T-helper 2 cell treated with Interferon-gamma antibody and Interleukin-4, amounts not matched to agents 5 μg/mL and 100 μg/mL, for 36 hours (primary cell): ENCODE data around the gene ADIRF.
"Not testable (repeated sequence)": the region's sequence is repeated elsewhere in the genome, so short reads cannot be mapped to it uniquely, and the experiment has no call there.

ENCODE experiments used
- DNase-seq: peaks from one replicate; pipeline ENCODE4 v3.0.0; 2021; ENCODE audit warnings: low spot score
- H3K27ac Mint-ChIP-seq: one replicate; pipeline ENCODE4 v1.8.0; 2021; ENCODE audit warnings: mild to moderate bottlenecking, mixed read lengths
- H3K27me3 Mint-ChIP-seq: one replicate; pipeline ENCODE4 v1.8.0; 2021; ENCODE audit warnings: low read depth, mixed read lengths
- H3K36me3 Mint-ChIP-seq: one replicate; pipeline ENCODE4 v1.8.0; 2021; ENCODE audit warnings: low read depth, mixed read lengths
- H3K4me1 Mint-ChIP-seq: one replicate; pipeline ENCODE4 v1.8.0; 2021; ENCODE audit warnings: low read depth, mixed read lengths
- H3K4me3 Mint-ChIP-seq: one replicate; pipeline ENCODE4 v1.8.0; 2022; ENCODE audit warnings: mild to moderate bottlenecking, moderate library complexity, mixed read lengths
- H3K9me3 Mint-ChIP-seq: one replicate; pipeline ENCODE4 v1.8.0; 2021; ENCODE audit warnings: mixed read lengths

The ADIRF gene

DNA sequence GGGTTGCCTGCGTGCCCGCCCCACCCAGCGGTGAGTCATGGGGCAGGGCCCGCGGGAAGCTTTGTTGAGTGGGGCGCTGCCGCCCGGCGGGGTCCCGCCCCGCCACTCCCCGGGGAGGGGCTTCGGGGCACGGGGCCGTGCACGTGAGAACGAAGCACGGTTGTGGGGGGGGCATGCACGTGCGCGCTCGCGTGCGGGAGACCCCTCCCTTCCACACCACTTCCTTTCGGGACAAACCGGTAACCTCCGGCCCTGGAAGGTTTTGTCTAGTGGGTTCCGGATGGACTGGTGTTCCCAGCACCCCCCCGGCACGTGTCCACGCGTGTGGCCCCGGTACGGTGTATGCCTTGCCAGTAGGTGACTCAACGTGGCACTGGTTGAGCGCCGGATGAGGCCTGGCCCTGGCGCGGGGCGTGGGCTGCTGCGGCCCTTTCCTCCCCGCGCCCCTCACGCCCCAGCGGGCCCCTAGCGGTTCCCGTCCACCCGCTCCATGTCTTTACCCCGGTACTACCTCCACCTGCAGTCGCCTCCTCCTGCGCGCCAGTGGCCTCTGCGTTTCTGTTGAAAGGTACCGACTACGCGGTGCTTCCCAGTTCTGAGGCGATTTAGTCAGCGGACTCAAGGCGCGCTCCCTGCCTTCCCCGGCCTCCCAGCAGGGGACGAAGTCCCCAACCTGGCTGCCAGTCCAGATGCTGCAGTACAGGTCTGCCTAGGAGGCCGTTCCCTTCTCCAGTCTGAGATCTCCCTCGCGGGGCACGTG lies 3.1 kb downstream of the ADIRF start:
- H3K4me1 Mint-ChIP-seq, result peaks cover 13% of the 10 kb centered on the region
- no peaks in the 10 kb centered on the region for H3K36me3 Mint-ChIP-seq
- H3K4me3 Mint-ChIP-seq, result peak overlapping the region; percentile 68
- no peaks in the 10 kb centered on the region for H3K9me3 Mint-ChIP-seq
- H3K27me3 Mint-ChIP-seq, result peaks cover 33% of the 10 kb centered on the region
- peak; percentile 76 for DNase-seq
- H3K27ac Mint-ChIP-seq, result peak overlapping the region; percentile 42

DNA sequence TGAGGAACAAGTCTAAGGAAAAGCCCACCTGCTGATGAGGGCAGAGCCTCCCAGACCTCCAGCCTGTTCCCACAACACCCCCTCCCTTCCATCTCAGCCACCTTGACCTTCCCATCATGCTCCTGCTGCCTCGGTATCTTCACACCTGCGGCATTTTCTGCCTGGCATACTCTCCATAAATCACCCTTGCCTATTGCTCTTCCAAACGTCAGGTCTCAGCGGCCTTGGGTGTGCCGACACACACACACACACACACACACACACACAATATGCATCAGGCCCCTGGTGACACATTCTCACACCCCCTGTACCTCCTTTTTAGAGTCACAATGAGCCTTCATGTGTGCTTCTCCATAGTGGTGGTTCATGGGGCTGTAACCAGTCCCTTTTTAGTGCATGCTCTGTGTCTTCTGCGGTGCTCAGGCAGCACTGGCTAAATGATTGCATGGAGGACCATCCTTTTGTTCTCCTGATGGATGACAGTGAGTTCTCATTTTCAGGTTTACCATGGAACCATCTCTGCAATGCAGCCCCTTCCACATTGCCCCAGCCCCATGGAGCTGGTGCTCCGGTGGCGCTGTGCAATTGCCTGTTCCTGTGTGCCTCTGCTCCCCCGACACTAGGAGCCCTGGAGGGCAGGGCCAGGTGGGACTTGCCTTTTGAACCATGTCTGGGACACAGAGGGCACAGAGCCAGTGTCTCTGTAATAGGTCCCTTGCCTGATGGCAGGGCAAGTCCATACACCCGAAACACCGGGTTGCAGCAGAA lies 4.5 kb downstream of the ADIRF start:
- H3K9me3 Mint-ChIP-seq, result no peaks in the 10 kb centered on the region
- no peak for DNase-seq
- peaks cover 35% of the 10 kb centered on the region for H3K27me3 Mint-ChIP-seq
- H3K4me1 Mint-ChIP-seq, result peaks cover 7% of the 10 kb centered on the region
- peak overlapping the region; percentile 13 for H3K27ac Mint-ChIP-seq
- no peaks in the 10 kb centered on the region for H3K36me3 Mint-ChIP-seq
- peak overlapping the region; percentile 27 for H3K4me3 Mint-ChIP-seq

DNA sequence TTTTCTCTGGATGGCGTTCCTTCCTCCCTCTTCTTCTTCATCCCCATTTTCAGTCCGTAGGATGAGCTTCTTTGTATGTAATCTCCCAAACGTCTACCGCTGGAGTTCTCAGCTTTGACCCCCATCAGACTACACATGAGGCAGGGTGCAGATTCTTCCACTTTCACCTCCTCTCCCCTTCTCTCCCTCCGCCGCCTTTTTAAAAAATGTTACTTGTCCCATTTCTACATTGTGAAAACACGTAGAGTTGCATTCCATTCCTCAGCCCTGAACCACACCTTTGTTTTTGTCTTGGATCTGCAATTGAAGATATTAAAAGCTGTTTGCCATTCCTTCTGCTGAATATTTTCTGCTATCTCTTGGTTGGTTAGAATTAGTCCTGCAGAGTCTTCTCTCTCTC lies 6.2 kb downstream of the ADIRF start:
- Mint-ChIP-seq H3K36me3 (no peaks in the 10 kb centered on the region), H3K27ac (no peak overlapping the region)

DNA sequence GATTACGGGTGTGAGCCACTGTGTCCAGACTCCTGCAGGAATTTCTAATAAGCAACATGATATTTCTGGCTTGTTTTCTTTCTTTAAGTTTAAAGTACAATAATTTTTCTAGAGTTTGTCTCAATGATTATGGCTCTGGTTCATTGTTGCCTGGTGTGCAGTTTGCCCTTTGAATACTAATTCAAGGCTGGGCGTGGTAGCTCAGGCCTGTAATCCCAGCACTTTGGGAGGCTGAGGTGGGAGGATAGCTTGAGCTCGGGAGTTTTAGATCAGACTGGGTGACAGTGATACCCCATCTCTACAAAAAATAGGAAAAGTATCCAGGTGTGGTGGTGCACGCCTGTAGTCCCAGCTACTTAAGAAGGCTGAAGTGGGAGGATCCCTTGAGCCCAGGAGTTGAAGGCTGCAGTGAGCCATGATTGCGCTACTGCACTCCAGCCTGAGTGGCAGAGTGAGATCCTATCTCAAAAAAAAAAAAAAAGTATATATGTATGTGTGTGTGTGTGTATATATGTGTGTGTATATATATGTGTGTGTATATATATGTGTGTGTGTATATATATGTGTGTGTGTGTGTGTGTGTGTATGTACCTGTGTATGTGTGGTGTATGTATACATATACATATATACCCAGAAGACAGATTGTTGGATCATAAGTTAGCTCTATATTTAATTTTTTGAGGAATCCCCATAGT lies 8.2 kb downstream of the ADIRF start:
- no peaks in the 10 kb centered on the region for H3K9me3 Mint-ChIP-seq
- H3K27ac Mint-ChIP-seq, result no peak overlapping the region
- peak; percentile 0 for DNase-seq

More for the DNA sequence above, 6.2 kb downstream of the ADIRF start:
- Mint-ChIP-seq H3K4me3 (no peak overlapping the region), H3K27me3 (peaks cover 35% of the 10 kb centered on the region), H3K9me3 (no peaks in the 10 kb centered on the region), H3K4me1 (peaks cover 7% of the 10 kb centered on the region)
- DNase-seq, result no peak

DNA sequence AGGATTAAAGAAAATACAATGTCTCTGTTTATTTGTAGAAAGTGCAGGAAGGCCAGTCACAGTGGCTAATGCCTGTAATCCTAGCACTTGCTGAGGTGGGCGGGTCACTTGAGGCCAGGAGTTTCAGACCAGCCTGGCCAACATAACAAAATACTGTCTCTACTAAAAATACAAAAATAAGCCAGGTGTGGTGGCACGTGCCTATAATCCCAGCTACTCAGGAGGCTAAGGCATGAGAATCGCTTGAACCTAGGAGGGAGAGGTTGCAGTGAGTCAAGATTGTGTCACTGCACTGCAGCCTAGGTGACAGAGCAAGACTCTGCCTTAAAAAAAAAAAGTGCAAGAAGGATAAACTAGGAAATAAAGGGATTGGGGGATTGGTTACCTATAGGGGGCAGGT lies 10.2 kb downstream of the ADIRF start:
- H3K4me1 Mint-ChIP-seq, H3K9me3 Mint-ChIP-seq, DNase-seq, H3K4me3 Mint-ChIP-seq, H3K36me3 Mint-ChIP-seq, H3K27ac Mint-ChIP-seq: not testable (repeated sequence)
- peaks cover 24% of the 10 kb centered on the region for H3K27me3 Mint-ChIP-seq

More for the DNA sequence above, 8.2 kb downstream of the ADIRF start:
- Mint-ChIP-seq H3K4me1 (peaks cover 4% of the 10 kb centered on the region), H3K27me3 (peaks cover 29% of the 10 kb centered on the region), H3K36me3 (no peaks in the 10 kb centered on the region), H3K4me3 (no peak overlapping the region)

DNA sequence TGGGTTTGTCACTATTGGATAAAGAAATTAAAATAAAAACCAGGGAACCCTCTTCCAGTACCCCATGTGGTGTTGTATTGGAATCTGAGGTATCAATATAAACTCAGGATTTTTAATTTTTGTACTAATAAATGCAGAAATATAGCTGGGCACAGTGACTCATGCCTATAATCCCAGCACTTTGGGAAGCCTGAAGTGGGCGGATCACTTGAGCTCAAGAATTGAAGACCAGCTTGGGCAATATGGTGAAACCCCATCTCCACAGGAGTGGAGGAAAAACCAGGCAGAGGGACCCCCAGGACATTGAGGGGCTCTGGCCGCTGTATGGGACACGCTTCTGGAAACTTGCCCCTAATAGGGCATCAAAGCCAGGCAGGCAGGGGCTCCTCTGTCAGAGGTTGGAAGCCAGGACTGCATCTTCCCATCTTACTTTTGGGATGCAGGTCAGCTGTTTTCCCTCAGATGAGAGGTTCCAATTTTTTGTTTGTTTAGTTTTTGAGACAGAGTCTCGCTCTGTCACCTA lies 11.1 kb downstream of the ADIRF start:
- H3K36me3 Mint-ChIP-seq, result no peaks in the 10 kb centered on the region
- DNase-seq, result no peak
- no peak overlapping the region for H3K27ac Mint-ChIP-seq
- H3K27me3 Mint-ChIP-seq, result peaks cover 20% of the 10 kb centered on the region
- no peaks in the 10 kb centered on the region for H3K4me1 Mint-ChIP-seq
- H3K4me3 Mint-ChIP-seq, result no peak overlapping the region
- H3K9me3 Mint-ChIP-seq, result no peaks in the 10 kb centered on the region

DNA sequence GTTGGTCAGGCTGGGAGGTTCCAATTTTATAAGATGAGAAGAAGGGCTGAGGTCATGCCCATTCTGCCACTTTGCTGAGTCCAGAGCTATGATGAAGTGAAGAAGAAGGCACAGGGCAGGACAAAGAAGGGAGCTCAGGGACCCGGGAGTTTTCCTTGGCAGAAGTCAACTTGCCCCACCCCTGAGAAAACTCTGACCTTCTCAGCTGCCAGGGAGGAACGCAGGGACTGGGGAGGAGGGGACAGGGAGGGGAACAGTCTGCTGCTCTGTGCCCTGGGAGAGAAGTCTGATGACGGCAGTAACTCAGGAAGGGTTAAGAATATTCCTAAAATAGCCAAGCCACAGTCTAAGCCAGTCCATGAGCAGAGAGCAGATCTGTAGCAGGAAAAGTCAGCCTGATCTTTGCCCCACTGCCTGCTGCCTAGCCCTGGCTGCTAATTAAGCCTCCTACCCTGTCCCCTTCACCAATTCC lies 11.7 kb downstream of the ADIRF start:
- Mint-ChIP-seq H3K9me3 (no peaks in the 10 kb centered on the region), H3K27ac (no peak overlapping the region), H3K36me3 (no peaks in the 10 kb centered on the region), H3K27me3 (peaks cover 16% of the 10 kb centered on the region), H3K4me1 (no peaks in the 10 kb centered on the region), H3K4me3 (no peak overlapping the region)
- no peak for DNase-seq

DNA sequence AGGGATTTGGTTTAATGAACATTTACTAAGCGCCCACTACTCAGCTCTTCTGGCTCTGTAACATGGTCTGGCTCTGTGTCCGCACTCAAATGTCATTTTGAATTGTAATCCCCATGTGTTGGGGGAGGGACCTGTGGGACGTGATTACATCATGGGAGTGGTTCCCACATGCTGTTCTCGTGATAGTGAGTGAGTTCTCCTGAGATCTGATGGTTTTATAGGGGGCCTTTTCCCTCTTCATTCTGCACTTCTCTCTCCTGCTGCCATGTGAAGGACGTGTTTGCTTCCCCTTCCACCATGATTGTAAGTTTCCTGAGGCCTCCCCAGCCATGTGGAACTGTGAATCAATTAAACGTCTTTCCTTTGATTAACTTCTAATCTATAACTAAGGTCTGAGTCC lies 12.7 kb downstream of the ADIRF start:
- H3K27ac Mint-ChIP-seq, H3K36me3 Mint-ChIP-seq, H3K4me1 Mint-ChIP-seq, H3K4me3 Mint-ChIP-seq, DNase-seq, H3K9me3 Mint-ChIP-seq: not testable (repeated sequence)
- H3K27me3 Mint-ChIP-seq, result peaks cover 16% of the 10 kb centered on the region

DNA sequence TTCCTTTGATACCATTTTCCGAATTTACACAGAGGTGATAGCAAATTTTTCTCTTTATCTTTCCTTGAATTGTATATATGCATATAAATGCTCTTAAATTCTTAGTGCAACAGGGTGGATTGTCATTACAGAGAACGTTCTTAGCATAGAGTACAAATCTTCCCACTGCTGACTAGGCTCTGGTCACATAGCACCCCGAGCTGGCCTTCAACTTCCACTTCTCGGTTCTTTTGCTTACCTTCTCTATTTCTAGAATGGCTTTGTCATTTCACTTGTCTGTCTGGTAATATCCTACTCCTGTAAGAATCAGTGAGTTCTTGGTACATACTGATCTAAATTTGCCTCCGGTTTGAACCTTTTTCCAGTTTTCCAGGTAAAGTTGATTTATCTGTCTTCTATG lies 13.4 kb downstream of the ADIRF start:
- Mint-ChIP-seq H3K27me3 (peaks cover 18% of the 10 kb centered on the region), H3K4me3 (no peak overlapping the region), H3K36me3 (no peaks in the 10 kb centered on the region), H3K9me3 (no peaks in the 10 kb centered on the region), H3K27ac (no peak overlapping the region), H3K4me1 (no peaks in the 10 kb centered on the region)
- DNase-seq, result no peak

DNA sequence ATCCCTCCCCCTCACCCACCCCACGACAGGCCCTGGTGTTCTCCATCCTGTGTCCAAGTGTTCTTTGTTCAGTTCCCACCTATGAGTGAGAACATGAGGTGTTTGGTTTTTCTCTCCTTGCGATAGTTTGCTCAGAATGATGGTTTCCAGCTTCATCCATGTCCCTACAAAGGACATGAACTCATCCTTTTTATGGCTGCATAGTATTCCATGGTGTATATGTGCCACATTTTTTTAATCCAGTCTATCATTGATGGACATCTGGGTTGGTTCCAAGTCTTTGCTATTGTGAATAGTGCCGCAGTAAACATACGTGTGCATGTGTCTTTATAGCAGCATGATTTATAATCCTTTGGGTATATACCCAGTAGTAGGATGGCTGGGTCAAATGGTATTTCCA lies 16.2 kb downstream of the ADIRF start:
- H3K27me3 Mint-ChIP-seq, result peaks cover 30% of the 10 kb centered on the region
- not testable (repeated sequence) for H3K4me1 Mint-ChIP-seq, H3K27ac Mint-ChIP-seq, DNase-seq, H3K36me3 Mint-ChIP-seq, H3K9me3 Mint-ChIP-seq, H3K4me3 Mint-ChIP-seq

DNA sequence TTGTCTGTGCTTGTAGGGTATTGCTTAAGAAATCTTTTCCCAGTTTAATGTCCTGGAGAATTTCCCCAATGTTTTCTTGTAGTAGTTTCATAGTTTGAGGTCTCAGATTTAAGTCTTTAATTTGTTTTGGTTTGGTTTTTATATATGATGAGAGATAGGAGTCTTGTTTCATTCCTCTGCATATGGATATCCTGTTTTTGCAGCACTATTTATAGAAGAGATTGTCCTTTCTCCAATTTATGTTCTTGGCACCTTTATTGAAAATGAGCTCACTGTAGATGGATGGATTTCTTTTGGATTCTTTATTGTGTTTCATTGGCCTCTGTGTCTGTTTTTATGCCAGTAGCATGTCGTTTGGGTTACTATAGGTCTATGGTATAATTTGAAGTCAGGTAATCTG lies 20.2 kb downstream of the ADIRF start:
- Mint-ChIP-seq H3K4me3 (no peak overlapping the region), H3K9me3 (no peaks in the 10 kb centered on the region), H3K27me3 (peaks cover 35% of the 10 kb centered on the region), H3K36me3 (no peaks in the 10 kb centered on the region), H3K4me1 (no peaks in the 10 kb centered on the region), H3K27ac (no peak overlapping the region)
- no peak for DNase-seq

DNA sequence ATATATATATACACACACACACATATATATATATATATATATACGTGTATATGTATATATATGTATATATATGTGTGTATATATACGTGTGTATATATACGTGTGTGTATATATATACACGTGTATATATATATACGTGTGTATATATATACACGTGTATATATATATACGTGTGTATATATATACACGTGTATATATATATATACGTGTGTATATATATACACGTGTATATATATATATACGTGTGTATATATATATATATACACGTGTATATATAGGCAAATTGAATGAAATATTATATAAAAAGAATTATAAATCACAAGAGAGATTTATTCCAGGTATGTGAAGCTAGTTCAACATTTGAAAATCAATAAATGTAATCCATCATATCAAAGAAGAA lies 23.1 kb downstream of the ADIRF start:
- not testable (repeated sequence) for H3K9me3 Mint-ChIP-seq, H3K4me3 Mint-ChIP-seq, H3K4me1 Mint-ChIP-seq, H3K36me3 Mint-ChIP-seq, DNase-seq, H3K27ac Mint-ChIP-seq
- peaks cover 33% of the 10 kb centered on the region for H3K27me3 Mint-ChIP-seq

DNA sequence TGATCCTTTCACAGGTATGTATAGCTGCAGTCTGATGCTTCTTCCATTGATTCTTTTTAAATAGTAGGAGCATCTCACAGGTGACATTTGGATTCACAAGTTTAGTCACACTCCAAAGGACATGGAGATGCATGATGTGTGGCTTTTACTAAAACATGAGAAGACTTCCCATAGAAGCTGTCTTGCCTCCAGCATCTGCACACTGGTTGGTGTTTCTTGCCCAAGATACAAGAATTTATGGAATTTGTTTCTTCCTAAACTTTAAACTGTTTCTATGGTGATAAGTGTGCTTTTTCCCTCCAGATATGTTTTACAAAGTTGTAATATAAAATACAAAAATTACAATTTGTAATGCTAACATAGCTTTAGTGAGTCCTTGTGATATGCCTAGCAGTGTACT lies 24.2 kb downstream of the ADIRF start:
- Mint-ChIP-seq H3K4me3 (no peak overlapping the region), H3K36me3 (no peaks in the 10 kb centered on the region), H3K27me3 (peaks cover 30% of the 10 kb centered on the region), H3K4me1 (no peaks in the 10 kb centered on the region), H3K9me3 (no peaks in the 10 kb centered on the region), H3K27ac (no peak overlapping the region)
- no peak for DNase-seq

DNA sequence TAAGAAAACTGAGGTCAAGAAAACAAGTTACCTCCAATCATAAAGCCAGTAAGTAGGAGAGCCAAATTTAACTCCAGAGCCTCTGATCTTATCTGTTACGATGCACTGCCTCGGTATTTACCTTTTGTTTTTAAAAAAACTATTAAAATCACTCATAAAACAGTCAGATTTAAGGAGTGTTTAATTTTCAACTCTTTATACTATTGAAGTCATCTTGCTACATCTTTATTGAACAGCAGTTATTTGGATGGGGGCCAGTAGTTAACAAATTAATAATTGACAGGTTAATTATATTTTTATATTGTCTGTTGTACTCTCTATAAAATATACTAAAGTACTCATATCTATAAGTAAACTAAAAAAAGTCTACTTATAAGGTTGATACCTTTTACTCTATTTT lies 24.6 kb downstream of the ADIRF start:
- no peak overlapping the region for H3K27ac Mint-ChIP-seq
- H3K36me3 Mint-ChIP-seq, result no peaks in the 10 kb centered on the region
- H3K4me1 Mint-ChIP-seq, result no peaks in the 10 kb centered on the region
- no peak for DNase-seq
- peaks cover 25% of the 10 kb centered on the region for H3K27me3 Mint-ChIP-seq
- no peaks in the 10 kb centered on the region for H3K9me3 Mint-ChIP-seq
- no peak overlapping the region for H3K4me3 Mint-ChIP-seq
